AG10803 (cell line): ENCODE results near the gene RAX2.

Experiments used
- DNase-seq: peaks from one replicate; pipeline ENCODE4 v3.0.0; 2010; ENCODE audit warnings: low read depth
- H3K4me3 ChIP-seq: 2 replicates; pipeline ENCODE4 v1.5.1; 2011; ENCODE audit warnings: mild to moderate bottlenecking, low read length, control low read depth
- TF ChIP-seq, protein P1 (sequence below): conservative IDR thresholded peaks from 2 replicates; pipeline ENCODE4 v1.5.1; 2011; ENCODE audit warnings: mild to moderate bottlenecking, low read length, control low read depth, inconsistent platforms

RAX2 gene

DNA sequence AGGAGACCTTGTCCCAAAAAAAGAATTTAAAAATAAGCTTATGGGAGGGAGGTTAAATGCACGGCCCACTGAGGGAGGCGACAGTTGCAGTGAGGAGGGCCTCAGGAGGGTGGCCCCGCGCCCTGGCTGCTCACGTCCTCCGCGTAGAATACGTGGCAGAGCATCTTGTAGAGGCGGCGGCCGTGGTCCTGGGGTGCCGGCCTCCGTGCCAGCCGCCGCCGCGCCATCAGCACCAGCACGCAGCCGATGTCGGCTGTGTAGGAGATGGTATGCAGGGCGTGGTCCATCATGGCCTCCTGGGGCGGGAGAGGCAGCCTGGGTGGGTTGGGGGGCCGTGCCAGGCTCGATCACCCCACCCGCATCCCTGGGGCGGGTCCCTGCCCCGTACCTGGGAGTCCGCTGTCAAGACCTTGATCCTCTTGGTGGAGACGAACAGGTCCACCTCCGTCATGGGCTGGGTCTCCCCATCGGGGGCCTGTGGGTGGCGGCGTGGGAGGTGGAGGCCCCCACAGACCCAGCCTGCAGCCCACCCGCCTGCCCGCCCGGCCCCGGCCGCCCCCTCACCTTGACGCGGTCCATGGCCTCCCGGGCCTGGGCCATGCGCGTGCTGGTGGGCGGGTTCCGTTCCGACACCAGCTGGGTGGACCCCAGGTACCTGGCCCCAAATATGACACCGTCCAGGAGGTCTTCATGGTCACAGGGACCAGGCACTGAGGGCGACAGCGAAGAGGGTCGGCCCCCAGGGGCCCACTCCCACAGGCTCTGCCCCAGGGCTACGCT, 18.2 kb downstream of the RAX2 start:
- TF ChIP-seq, protein P1, sequence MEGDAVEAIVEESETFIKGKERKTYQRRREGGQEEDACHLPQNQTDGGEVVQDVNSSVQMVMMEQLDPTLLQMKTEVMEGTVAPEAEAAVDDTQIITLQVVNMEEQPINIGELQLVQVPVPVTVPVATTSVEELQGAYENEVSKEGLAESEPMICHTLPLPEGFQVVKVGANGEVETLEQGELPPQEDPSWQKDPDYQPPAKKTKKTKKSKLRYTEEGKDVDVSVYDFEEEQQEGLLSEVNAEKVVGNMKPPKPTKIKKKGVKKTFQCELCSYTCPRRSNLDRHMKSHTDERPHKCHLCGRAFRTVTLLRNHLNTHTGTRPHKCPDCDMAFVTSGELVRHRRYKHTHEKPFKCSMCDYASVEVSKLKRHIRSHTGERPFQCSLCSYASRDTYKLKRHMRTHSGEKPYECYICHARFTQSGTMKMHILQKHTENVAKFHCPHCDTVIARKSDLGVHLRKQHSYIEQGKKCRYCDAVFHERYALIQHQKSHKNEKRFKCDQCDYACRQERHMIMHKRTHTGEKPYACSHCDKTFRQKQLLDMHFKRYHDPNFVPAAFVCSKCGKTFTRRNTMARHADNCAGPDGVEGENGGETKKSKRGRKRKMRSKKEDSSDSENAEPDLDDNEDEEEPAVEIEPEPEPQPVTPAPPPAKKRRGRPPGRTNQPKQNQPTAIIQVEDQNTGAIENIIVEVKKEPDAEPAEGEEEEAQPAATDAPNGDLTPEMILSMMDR, result no peak
- no peak overlapping the region for H3K4me3 ChIP-seq
- no peak for DNase-seq

DNA sequence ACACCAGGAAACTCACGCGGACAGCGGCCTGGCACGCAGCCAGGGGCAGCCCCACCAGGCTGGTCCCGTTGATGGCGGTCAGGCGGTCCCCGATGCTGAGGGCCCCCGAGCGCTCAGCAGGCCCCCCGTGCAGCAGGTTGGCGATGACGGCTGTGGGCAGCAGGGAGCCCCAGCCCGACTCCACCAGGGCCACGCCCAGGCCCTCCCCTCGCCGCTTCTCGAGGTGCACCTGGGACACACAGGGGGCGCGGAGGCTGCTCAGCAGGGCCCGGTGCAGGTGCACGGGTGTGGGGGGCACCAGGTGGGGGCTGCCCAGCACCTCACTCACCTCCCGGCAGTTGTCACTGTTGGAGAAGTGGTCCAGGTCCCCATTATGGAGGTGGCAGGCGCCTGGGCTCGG, 19.5 kb downstream of the RAX2 start:
- DNase-seq, result no peak
- TF ChIP-seq, protein P1, result no peak
- no peak overlapping the region for H3K4me3 ChIP-seq

DNA sequence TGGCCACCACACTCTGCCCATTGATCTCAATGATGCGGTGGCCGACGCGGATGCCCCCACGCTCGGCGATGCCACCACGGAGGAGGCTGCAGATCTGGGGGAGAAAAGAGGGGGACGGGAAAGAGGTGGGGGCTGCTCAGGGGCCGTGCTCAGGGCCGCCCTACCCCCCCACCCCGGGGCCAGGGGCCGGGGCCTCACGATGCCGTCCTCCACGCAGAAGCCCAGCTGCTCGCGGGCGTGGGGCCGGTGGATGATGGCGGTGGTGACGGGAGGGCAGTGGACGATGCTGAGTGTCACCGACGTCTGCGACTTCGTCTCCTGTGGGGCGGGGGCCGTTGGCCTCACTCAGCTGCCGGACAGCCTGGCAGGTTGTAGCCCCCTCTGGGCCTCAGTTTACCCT, 20.8 kb downstream of the RAX2 start:
- no peak for DNase-seq
- no peak overlapping the region for H3K4me3 ChIP-seq
- TF ChIP-seq, protein P1, result no peak

- H3K4me3 ChIP-seq, result no peak overlapping the region
- no peak for DNase-seq
- TF ChIP-seq, protein P1, result no peak
Observed at GRCh38 chr19:3750211-3750610, 21.8 kb downstream of the RAX2 start.

GRCh38 chr19:3748965-3749364, 23.1 kb downstream of the RAX2 start:
- H3K4me3 ChIP-seq, result no peak overlapping the region
- no peak for DNase-seq
- TF ChIP-seq, protein P1, result no peak

DNA sequence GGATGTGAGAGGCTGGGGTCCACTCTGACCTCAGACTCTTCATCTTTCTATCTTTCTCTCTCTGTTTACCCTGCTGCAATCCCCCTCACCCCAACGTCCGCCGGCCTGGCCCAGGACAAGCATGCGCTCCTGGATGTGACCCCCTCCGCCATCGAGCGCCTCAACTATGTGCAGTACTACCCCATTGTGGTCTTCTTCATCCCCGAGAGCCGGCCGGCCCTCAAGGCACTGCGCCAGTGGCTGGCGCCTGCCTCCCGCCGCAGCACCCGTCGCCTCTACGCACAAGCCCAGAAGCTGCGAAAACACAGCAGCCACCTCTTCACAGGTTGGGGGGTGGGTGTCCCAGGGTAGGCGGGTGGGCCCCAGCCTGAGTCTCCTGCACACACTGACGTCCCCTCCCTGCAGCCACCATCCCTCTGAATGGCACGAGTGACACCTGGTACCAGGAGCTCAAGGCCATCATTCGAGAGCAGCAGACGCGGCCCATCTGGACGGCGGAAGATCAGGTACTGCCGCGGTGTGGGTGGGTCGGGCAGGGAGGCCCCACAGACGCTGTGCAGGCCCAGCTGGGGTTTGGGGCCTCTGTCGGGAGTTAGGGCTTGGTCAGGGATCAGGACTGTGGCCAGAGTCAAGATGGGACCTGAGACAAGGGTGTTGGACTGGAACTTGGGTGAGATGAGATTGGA, 25.5 kb downstream of the RAX2 start:
- TF ChIP-seq, protein P1, result no peak
- no peak overlapping the region for H3K4me3 ChIP-seq
- DNase-seq, result no peak

DNA sequence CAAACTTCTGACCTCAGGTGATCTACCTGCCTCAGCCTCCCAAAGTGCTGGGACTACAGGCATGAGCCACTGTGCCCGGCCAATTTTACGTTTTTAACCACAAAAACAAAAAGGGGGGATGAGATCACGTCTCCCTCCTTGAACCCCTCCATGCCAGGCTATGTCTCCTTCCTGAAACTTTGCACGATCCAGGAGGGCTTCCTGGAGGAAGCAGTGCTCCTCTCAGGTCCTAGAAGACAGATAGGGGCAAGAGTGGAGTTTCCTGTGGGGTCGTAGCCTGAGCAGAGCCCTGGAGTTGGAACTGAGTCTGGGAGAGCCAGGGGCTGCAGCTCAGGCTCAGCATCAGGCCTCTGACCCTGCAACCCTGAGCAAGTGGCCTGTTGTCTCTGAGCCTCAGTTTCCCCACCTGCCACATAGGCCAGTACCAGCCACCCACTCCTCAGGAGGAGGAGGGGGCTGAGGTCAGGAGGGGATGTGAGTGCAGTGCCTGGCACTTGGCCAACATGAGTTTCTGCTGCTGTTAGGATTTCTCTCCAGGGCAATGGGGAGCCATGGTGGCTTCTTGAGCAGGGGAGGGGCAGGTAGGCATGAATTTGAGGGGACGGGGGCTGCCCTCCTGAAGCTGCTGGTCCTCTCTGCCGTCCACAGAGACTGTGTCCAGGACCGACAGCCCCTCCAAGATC, 26.5 kb downstream of the RAX2 start:
- H3K4me3 ChIP-seq, result no peak overlapping the region
- no peak for DNase-seq
- TF ChIP-seq, protein P1, result no peak
